Measurements from ENCODE around the gene ABCA13. TPM values are rescaled to one million over a fixed set of nuclear protein-coding genes. Genes with fewer than 3 reads are reported as not detected.

The ABCA13 gene
- total RNA-seq, 4 donors from 2014 or later = 0.19 to 0.33 TPM; not detected in 2

- TF ChIP-seq CTCF (IDR thresholded peaks at IDR 0.05; ENCODE audit: low read depth) = no peak
Observed at GRCh38 chr7:48188776-48189520, 17.7 kb downstream of the ABCA13 start.

- TF ChIP-seq CTCF (IDR thresholded peaks at IDR 0.05; ENCODE audit: low read depth) = no peak
Observed at GRCh38 chr7:48192996-48193395, 21.7 kb downstream of the ABCA13 start.

DNA sequence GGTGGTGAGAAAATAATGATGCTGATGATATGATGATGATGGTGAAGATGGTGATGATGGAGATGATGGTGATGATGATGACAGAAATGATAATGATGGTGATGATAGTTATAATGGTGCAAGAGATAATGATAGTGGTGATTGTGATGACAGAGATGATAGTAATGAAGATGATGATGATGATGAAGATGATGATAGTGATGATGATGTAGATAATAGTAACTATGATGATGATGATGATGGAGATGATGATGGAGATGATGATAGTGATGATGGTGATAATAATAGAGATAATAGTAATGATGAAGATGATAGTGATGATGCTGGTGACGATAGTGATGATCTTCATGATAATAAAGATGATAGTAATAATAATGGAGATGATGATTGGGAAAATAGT lies 22.2 kb downstream of the ABCA13 start:
- TF ChIP-seq CTCF (IDR thresholded peaks at IDR 0.05; ENCODE audit: low read depth) = no peak

GRCh38 chr7:48207155-48207675 lies 36.0 kb downstream of the ABCA13 start:
- no peak for TF ChIP-seq CTCF (IDR thresholded peaks at IDR 0.05; ENCODE audit: low read depth)

DNA sequence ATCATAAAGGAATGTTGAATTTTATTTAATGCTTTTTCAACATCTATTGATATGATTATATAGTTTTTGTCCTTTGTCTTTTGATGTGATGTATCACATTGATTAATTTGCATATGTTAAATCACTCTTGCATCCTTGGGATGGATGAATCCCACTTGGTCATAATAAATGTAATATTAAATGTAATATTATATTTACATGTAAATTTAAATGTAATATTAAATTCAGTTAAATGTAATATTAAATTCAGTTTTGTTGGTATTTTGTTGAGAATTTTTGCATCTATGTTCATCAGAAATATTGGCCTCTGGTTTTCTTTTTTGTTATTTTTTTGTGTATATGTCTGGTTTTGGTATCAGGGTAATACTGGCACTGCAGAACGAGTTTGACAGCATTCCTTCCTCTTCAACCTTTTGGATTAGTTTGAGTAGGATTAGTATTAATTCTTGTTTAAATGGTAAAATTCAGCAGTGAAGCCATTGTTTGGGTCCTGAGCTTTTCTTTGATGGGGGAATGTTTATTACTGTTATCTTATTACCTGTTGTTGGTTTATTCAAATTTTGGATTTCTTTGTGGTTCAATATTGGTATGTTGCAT lies 37.8 kb downstream of the ABCA13 start:
- no peak for TF ChIP-seq CTCF (IDR thresholded peaks at IDR 0.05; ENCODE audit: low read depth)

- no peak for TF ChIP-seq CTCF (IDR thresholded peaks at IDR 0.05; ENCODE audit: low read depth)
Observed at GRCh38 chr7:48213226-48213625, 42.0 kb downstream of the ABCA13 start.

- TF ChIP-seq CTCF (IDR thresholded peaks at IDR 0.05; ENCODE audit: low read depth) = no peak
Observed at GRCh38 chr7:48217266-48217665, 46.0 kb downstream of the ABCA13 start.
